H1 (cell line): ENCODE data around the gene MMAB. TPM values are rescaled to one million over a fixed set of nuclear protein-coding genes. Genes with fewer than 3 reads are reported as not detected.

Experiments
- polyA plus RNA-seq, 7 experiments: library from polyadenylated mRNA; depleted of rRNA in 3 of 7; stranded (reverse) in 5 of 7; unstranded in 2 of 7; fragments of >200 nt in 5 of 7; fragments of 200-250 nt in 2 of 7; gene quantifications; 1 replicate in 5 of 7; 2 replicates in 1 of 7; 4 replicates in 1 of 7; pipeline versions ENCODE4 v1.2.1 to v1.2.3, GENCODE V29; 2011 to 2013; ENCODE audit warnings: missing spikeins in 2 of 7, mixed read lengths in 2 of 7
- total RNA-seq: library from RNA; stranded (reverse); fragmentation: NEBNext Ultra II Directional; extraction: Animal tissue kit (Norgen Biotek cat#: 25700); gene quantifications from 2 replicates; pipeline ENCODE4 v1.2.1, GENCODE V29; 2021
- TF ChIP-seq, protein P1 (sequence below): IDR thresholded peaks from 2 replicates; pipeline ENCODE4 v1.6.1; 2011; ENCODE audit warnings: low read length, improper control_type of control experiment

The MMAB gene
- total and polyA plus RNA-seq, 2 of the 8 experiments (the other 6 are each of a cell fraction or from before 2014, with no cell fraction given), result 12.9 to 18.5 TPM

DNA sequence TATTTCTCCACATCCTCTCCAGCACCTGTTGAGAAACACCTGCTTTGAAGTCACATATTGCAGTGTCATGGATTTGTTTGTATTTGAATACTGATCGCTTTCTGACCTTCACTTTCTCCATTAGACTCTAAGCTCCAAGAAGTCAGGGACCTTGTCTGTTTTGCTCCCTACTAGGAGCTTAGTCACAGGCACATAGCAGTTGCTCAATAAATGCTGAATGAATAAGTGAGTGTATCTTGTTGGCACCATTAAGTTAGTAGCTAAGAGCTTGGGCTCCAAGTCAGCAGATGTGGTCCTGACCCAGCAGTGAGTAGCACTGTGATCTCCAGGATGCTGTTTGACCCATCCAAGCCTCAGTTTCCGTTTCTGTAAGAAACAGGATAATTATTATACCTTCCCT, 10.4 kb upstream of the MMAB start (continued):
- TF ChIP-seq, protein P1, sequence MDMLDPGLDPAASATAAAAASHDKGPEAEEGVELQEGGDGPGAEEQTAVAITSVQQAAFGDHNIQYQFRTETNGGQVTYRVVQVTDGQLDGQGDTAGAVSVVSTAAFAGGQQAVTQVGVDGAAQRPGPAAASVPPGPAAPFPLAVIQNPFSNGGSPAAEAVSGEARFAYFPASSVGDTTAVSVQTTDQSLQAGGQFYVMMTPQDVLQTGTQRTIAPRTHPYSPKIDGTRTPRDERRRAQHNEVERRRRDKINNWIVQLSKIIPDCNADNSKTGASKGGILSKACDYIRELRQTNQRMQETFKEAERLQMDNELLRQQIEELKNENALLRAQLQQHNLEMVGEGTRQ, result no peak
